Retinal pigment epithelial cell (primary cell): ENCODE measurements around the gene ERBB4.

ENCODE experiments used
- DNase-seq: peaks from one replicate; pipeline ENCODE4 v3.0.0-alpha.2; 2010; ENCODE audit warnings: low read depth
- H3K4me3 ChIP-seq: 2 replicates; pipeline ENCODE4 v1.5.1; 2011; ENCODE audit warnings: mild to moderate bottlenecking, low read length, control low read depth, moderate library complexity
- CTCF ChIP-seq: conservative IDR thresholded peaks from 2 replicates; pipeline ENCODE4 v1.5.1; 2011; ENCODE audit warnings: low read depth, low read length, control low read depth, inconsistent platforms

ERBB4 gene

GRCh38 chr2:212099658-212100057 is 438.9 kb downstream of the ERBB4 start:
- no peak for DNase-seq
- TF ChIP-seq CTCF, result no peak
- no peak overlapping the region for H3K4me3 ChIP-seq

- no peak overlapping the region for H3K4me3 ChIP-seq
- DNase-seq, result no peak
- TF ChIP-seq CTCF, result no peak
Observed at GRCh38 chr2:212098966-212099365, 439.6 kb downstream of the ERBB4 start.

- DNase-seq, result no peak
- TF ChIP-seq CTCF, result no peak
- H3K4me3 ChIP-seq, result no peak overlapping the region
Observed at GRCh38 chr2:212097001-212097400, 441.6 kb downstream of the ERBB4 start.

- no peak overlapping the region for H3K4me3 ChIP-seq
- DNase-seq, result no peak
- no peak for TF ChIP-seq CTCF
Observed at GRCh38 chr2:212089873-212090272, 448.7 kb downstream of the ERBB4 start.

GRCh38 chr2:212088353-212088752 is 450.2 kb downstream of the ERBB4 start:
- H3K4me3 ChIP-seq, result no peak overlapping the region
- no peak for DNase-seq
- TF ChIP-seq CTCF, result no peak

GRCh38 chr2:212083492-212083891 is 455.1 kb downstream of the ERBB4 start:
- TF ChIP-seq CTCF, result no peak
- no peak overlapping the region for H3K4me3 ChIP-seq
- no peak for DNase-seq

- DNase-seq, result no peak
- H3K4me3 ChIP-seq, result no peak overlapping the region
- TF ChIP-seq CTCF, result no peak
Observed at GRCh38 chr2:212078103-212078502, 460.5 kb downstream of the ERBB4 start.
